ENCODE measurements around the gene UBTD2. TPM values are rescaled to one million over a fixed set of nuclear protein-coding genes. Genes with fewer than 3 reads are reported as not detected.
A peak's percentile ranks its signal among the peaks of the same experiment; 100 is the strongest.

UBTD2 gene
- total and polyA plus RNA-seq, 9 of the 15 experiments (the other 6 are each of a cell fraction or from before 2014, with no cell fraction given) = 0.01 to 0.46 (median 0.15) TPM; not detected in 1

- TF ChIP-seq REST (IDR thresholded peaks at IDR 0.05; ENCODE audit: borderline replicate concordance) = peak; percentile 94
- peak; percentile 57; the same call in 1 of the 2 replicates for TF ChIP-seq REST (CRISPR knock-in tag; IDR thresholded peaks at IDR 0.05; ENCODE audit: low read depth)
- peak; percentile 98 to 99 for TF ChIP-seq RAD21 (CRISPR knock-in tag; conservative IDR thresholded peaks at IDR 0.05 in 1 of 2, IDR thresholded peaks at IDR 0.05 in 1 of 2)
- no peak for TF ChIP-seq ZEB2 (IDR thresholded peaks at IDR 0.05)
- TF ChIP-seq TFAP4 (CRISPR knock-in tag; IDR thresholded peaks at IDR 0.05; ENCODE audit: borderline replicate concordance) = peak; percentile 65
- TF ChIP-seq NFYB (IDR thresholded peaks at IDR 0.05; ENCODE audit: extremely low read depth, insufficient read length) = peak; percentile 28
- peak; percentile 51; the same call in 1 of the 2 replicates for TF ChIP-seq CREM (IDR thresholded peaks at IDR 0.05; ENCODE audit: low read depth)
- TF ChIP-seq MBD1 (CRISPR knock-in tag; IDR thresholded peaks at IDR 0.05) = no peak
- TF ChIP-seq BMI1 (IDR thresholded peaks at IDR 0.05; ENCODE audit: low read length) = 0 out of 2 replicates have a peak, but pooled peaks have one; percentile 33
- no peak for TF ChIP-seq ZNF354B (CRISPR knock-in tag; IDR thresholded peaks at IDR 0.05)
- TF ChIP-seq, protein P1, sequence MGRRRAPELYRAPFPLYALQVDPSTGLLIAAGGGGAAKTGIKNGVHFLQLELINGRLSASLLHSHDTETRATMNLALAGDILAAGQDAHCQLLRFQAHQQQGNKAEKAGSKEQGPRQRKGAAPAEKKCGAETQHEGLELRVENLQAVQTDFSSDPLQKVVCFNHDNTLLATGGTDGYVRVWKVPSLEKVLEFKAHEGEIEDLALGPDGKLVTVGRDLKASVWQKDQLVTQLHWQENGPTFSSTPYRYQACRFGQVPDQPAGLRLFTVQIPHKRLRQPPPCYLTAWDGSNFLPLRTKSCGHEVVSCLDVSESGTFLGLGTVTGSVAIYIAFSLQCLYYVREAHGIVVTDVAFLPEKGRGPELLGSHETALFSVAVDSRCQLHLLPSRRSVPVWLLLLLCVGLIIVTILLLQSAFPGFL (CRISPR knock-in tag; IDR thresholded peaks at IDR 0.05) = no peak
- 0 out of 2 replicates have a peak, but pooled peaks have one; percentile 38 for TF ChIP-seq ZNF395 (CRISPR knock-in tag; IDR thresholded peaks at IDR 0.05)
- TF ChIP-seq COPS2 (conservative IDR thresholded peaks at IDR 0.05) = no peak
Observed at GRCh38 chr5:172188033-172188892, 95.3 kb downstream of the UBTD2 start, which contains the start of gene STK10 (continued).
